NT2/D1 (cell line): ENCODE measurements around the gene KLF17.

Experiments used
- DNase-seq: peaks from one replicate; pipeline ENCODE4 v3.0.0-alpha.2; 2011; ENCODE audit warnings: low read depth, low spot score
- H3K27me3 ChIP-seq: 2 replicates; pipeline ENCODE4 v1.6.0; 2011; ENCODE audit warnings: mild to moderate bottlenecking; ENCODE audit not compliant: insufficient read length, insufficient read depth
- H3K36me3 ChIP-seq: 2 replicates; pipeline ENCODE4 v1.6.1; 2011; ENCODE audit warnings: mild to moderate bottlenecking, low read length, mixed read lengths; ENCODE audit not compliant: insufficient read depth, insufficient read length
- H3K4me1 ChIP-seq: 2 replicates; pipeline ENCODE4 v1.5.1; 2011; ENCODE audit not compliant: insufficient read depth, insufficient read length
- H3K4me3 ChIP-seq: 2 replicates; pipeline ENCODE4 v1.5.1; 2011; ENCODE audit warnings: low read depth; ENCODE audit not compliant: insufficient read length
- H3K9ac ChIP-seq: 2 replicates; pipeline ENCODE4 v1.6.0; 2011; ENCODE audit warnings: low read depth; ENCODE audit not compliant: insufficient read length
- H3K9me3 ChIP-seq: 2 replicates; pipeline ENCODE4 v1.5.1; 2011; ENCODE audit warnings: mild to moderate bottlenecking, low read length; ENCODE audit not compliant: insufficient read depth
- SUZ12 ChIP-seq: IDR thresholded peaks from 2 replicates; pipeline ENCODE4 v1.6.1; 2011; ENCODE audit not compliant: insufficient read length, insufficient read depth; ENCODE audit errors: extremely low read depth
- YY1 ChIP-seq: IDR thresholded peaks from 2 replicates; pipeline ENCODE4 v1.6.1; 2011; ENCODE audit not compliant: insufficient read length, insufficient read depth
- ZNF274 ChIP-seq: IDR thresholded peaks from 2 replicates; pipeline ENCODE4 v1.6.1; 2011; ENCODE audit warnings: mild to moderate bottlenecking, low read depth, low read length

The KLF17 gene, protein sequence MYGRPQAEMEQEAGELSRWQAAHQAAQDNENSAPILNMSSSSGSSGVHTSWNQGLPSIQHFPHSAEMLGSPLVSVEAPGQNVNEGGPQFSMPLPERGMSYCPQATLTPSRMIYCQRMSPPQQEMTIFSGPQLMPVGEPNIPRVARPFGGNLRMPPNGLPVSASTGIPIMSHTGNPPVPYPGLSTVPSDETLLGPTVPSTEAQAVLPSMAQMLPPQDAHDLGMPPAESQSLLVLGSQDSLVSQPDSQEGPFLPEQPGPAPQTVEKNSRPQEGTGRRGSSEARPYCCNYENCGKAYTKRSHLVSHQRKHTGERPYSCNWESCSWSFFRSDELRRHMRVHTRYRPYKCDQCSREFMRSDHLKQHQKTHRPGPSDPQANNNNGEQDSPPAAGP

DNA sequence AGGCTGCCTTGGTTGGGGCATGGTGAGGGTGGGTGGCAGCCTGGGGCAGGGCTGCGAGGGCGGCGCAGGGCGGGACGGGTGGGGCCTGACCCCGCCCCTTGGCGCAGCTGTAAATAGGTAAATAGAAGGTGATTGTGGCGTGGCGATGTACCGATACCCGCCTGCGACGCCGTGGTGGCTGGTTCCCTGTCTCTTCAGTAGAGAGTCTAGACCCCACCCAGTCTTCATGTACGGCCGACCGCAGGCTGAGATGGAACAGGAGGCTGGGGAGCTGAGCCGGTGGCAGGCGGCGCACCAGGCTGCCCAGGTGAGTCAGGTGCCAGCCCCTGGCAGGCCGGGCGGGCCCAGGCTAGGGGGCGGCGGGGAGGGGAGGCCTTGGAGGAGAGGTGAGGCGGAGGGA, at the start of gene KLF17:
Gene KLF17, plus strand, starts transcription at position 140 of the 400 bp plus-strand sequence. Its CDS starts 87 bp downstream, at position 227.
- no peak for DNase-seq
- H3K4me3 ChIP-seq: no peak within 1 kb of the TSS
- peaks cover 7% of the 10 kb centered on the region for H3K4me1 ChIP-seq
- H3K9ac ChIP-seq: no peak within 1 kb of the TSS
- no peaks in the 10 kb centered on the region for H3K9me3 ChIP-seq
- TF ChIP-seq ZNF274 (no peak), YY1 (no peak), SUZ12 (no peak)
- no peaks in the 10 kb centered on the region for H3K36me3 ChIP-seq
- peaks cover 6% of the 10 kb centered on the region for H3K27me3 ChIP-seq

DNA sequence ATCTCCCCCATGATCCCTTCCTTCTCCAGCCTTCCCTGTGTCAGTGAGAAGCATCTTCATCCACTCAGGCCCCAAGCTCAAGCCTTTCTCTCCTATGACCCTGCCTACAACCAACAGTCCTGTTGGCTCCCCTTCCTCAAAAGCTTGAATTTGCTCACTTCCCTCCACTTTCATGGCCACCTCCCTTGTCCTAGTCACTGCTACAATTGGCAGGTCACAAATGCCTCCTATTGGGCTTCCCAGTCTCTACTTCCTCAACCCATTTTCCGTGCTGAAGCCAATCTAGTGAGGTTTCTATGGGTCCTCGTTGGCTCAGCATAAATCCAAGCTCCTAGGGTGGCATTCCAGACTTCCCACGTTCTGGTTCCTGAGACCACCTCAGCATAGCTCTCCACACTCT, 47.2 kb upstream of the KLF17 start:
- Histone ChIP-seq H3K9ac (no peak overlapping the region), H3K4me3 (no peak overlapping the region), H3K27me3 (peaks cover 3% of the 10 kb centered on the region), H3K36me3 (no peaks in the 10 kb centered on the region), H3K9me3 (no peaks in the 10 kb centered on the region), H3K4me1 (peaks cover 5% of the 10 kb centered on the region)
- no peak for TF ChIP-seq ZNF274
- TF ChIP-seq SUZ12: no peak
- no peak for TF ChIP-seq YY1
- no peak for DNase-seq

DNA sequence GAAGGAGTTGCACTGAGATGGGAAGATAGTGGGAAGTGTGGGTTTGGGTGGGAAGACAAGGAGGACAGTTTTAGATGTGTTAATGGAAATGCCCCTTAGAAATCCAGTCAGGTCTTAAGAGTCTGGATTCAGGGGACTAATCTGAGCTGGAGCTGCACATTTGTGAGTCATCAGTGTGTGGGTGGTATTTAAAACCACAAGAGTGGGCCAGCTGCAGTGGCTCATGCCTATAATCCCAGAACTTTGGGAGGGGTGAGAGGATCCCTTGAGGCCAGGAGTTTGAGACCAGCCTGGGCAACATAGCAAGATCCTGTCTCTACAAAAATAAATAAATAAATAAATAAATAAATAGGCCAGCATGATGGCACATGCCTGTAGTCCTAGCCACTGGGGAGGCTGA, 46.4 kb upstream of the KLF17 start:
- Histone ChIP-seq H3K4me3 (no peak overlapping the region), H3K36me3 (no peaks in the 10 kb centered on the region), H3K27me3 (peaks cover 3% of the 10 kb centered on the region), H3K4me1 (peaks cover 5% of the 10 kb centered on the region), H3K9me3 (no peaks in the 10 kb centered on the region), H3K9ac (no peak overlapping the region)
- DNase-seq: no peak
- TF ChIP-seq YY1 (no peak), SUZ12 (no peak), ZNF274 (no peak)

DNA sequence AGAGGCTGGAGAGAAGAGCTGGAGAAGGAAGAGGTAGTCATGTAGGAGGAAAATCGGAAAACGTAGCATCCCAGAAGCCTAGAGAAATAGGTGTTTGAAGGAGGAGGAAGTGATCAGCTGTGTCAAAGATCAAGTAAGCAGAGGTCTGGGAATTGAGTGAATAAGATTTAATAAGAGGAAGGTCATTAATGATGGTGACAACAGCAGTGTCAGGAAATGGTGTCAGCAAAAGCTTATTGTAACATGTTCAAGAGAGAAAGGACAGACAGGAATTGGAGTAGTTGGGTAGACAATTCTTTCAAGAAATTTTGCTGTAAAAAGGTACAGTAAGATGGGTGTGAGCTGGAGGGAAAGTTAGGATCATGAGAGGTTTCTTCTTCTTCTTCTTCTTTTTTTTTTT, 45.8 kb upstream of the KLF17 start:
- H3K9me3 ChIP-seq: no peaks in the 10 kb centered on the region
- TF ChIP-seq ZNF274: no peak
- no peak for TF ChIP-seq SUZ12
- no peak for TF ChIP-seq YY1
- H3K4me1 ChIP-seq: peaks cover 5% of the 10 kb centered on the region
- no peak overlapping the region for H3K9ac ChIP-seq
- DNase-seq: no peak
- H3K36me3 ChIP-seq: no peaks in the 10 kb centered on the region
- no peak overlapping the region for H3K4me3 ChIP-seq
- H3K27me3 ChIP-seq: peaks cover 3% of the 10 kb centered on the region

DNA sequence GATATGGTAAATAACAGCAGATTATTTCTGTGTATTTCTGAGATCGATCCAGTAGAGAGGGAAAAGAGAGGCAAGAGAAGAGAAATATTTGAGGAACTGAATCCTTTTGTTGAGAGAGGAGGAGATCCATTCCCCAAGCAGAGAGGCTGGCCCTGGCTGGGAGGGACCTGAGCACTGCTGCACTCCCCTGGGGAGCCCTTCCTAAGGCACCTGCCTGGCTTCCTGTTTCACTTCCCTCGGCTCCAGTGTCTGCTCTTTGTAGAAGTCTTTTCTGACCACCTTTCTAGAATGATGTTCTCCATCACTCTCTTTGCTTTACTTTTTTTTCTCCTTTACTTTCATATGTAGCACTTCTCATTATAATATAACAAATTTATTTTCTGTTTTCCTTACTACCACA, 45.1 kb upstream of the KLF17 start:
- Histone ChIP-seq H3K4me1 (peaks cover 5% of the 10 kb centered on the region), H3K4me3 (no peak overlapping the region), H3K36me3 (no peaks in the 10 kb centered on the region), H3K9ac (no peak overlapping the region), H3K27me3 (peaks cover 3% of the 10 kb centered on the region), H3K9me3 (no peaks in the 10 kb centered on the region)
- TF ChIP-seq SUZ12: no peak
- TF ChIP-seq ZNF274: no peak
- TF ChIP-seq YY1: no peak
- DNase-seq: no peak

DNA sequence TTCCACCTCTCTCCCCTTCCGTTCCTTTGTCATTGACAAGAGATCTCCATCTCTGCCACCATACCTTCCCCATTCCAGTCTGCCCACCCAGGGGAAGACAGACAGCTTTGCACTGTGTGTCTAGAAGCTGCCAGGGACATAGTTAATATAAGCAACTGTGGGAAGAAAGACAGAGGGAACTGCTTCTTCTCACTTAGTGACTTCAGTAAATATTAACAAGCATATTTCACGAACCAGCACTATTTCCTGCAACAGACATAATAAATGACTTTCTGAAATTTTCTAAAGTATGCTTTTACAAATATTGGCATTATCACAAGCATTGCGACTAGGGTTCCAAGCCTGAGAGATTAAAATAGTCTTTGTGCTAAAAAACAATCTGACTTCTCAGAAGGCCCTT, 44.2 kb upstream of the KLF17 start:
- H3K36me3 ChIP-seq: no peaks in the 10 kb centered on the region
- TF ChIP-seq ZNF274: no peak
- no peak for TF ChIP-seq YY1
- TF ChIP-seq SUZ12: no peak
- H3K4me3 ChIP-seq: no peak overlapping the region
- no peak for DNase-seq
- no peaks in the 10 kb centered on the region for H3K4me1 ChIP-seq
- H3K27me3 ChIP-seq: peaks cover 3% of the 10 kb centered on the region
- no peak overlapping the region for H3K9ac ChIP-seq
- H3K9me3 ChIP-seq: no peaks in the 10 kb centered on the region

DNA sequence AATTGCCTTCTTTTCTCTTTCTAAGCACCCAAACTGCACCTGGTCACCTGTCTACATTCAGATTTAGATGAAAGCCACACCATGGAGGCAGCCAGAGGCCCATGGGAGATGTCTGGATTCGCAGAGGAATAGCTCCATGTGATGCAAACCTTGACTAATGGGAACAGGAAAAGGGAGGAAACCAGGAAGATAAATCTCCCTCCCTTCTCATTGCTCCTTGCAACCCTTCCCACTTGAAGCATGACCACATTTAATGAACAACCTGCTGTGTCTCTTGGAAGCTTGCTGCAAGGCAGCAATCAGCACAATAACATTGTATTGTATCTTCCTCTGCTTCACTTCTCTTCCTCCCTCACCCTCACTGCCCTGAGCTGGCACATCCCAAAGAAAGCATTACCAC, 42.6 kb upstream of the KLF17 start:
- no peak overlapping the region for H3K9ac ChIP-seq
- no peaks in the 10 kb centered on the region for H3K9me3 ChIP-seq
- H3K36me3 ChIP-seq: no peaks in the 10 kb centered on the region
- H3K27me3 ChIP-seq: peaks cover 3% of the 10 kb centered on the region
- TF ChIP-seq ZNF274: no peak
- TF ChIP-seq YY1: no peak
- no peak for TF ChIP-seq SUZ12
- no peak overlapping the region for H3K4me3 ChIP-seq
- no peak for DNase-seq
- no peaks in the 10 kb centered on the region for H3K4me1 ChIP-seq
